Measurements from ENCODE around the gene WDR90. TPM values are rescaled to one million over a fixed set of nuclear protein-coding genes. Genes with fewer than 3 reads are reported as not detected.

The WDR90 gene
- total RNA-seq, 1 donor from 2014 or later: 23.2 TPM

DNA sequence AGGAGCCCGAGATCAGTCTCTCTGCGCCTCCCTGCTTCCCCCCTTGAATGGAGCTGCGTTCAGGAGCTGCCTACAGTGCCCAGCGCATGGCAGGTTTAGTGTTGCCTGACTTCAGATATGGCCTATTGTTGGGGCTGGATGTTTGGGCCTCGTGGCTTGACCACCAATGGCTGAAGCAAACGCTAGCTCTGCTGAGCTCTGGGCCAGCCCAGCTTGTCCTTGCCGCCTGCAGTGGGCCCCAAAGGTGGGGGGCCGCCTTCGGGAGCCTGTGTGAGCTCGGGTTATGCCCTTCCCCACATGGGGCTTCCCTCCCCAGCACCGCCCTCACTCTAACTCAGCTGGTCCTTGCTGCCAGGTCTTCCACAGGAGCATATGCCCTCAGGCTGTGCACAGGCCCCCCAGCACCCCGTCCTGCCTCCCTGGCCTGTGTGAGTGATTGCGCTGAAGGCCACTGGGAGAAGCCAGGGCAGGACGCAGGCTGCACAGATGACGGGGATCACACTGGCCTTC, 11.1 kb upstream of the WDR90 start:
- TF ChIP-seq, protein P1, sequence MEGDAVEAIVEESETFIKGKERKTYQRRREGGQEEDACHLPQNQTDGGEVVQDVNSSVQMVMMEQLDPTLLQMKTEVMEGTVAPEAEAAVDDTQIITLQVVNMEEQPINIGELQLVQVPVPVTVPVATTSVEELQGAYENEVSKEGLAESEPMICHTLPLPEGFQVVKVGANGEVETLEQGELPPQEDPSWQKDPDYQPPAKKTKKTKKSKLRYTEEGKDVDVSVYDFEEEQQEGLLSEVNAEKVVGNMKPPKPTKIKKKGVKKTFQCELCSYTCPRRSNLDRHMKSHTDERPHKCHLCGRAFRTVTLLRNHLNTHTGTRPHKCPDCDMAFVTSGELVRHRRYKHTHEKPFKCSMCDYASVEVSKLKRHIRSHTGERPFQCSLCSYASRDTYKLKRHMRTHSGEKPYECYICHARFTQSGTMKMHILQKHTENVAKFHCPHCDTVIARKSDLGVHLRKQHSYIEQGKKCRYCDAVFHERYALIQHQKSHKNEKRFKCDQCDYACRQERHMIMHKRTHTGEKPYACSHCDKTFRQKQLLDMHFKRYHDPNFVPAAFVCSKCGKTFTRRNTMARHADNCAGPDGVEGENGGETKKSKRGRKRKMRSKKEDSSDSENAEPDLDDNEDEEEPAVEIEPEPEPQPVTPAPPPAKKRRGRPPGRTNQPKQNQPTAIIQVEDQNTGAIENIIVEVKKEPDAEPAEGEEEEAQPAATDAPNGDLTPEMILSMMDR (IDR thresholded peaks at IDR 0.05): no peak
- no peaks in the 10 kb centered on the region for H3K9me3 ChIP-seq
- DNase-seq (no peak), ATAC-seq (no peak)
- no peak overlapping the region for H3K27ac ChIP-seq
- H3K27me3 ChIP-seq: no peaks in the 10 kb centered on the region
- intact Hi-C loops (cut with DNase I): no loop called here
- peaks cover 14% of the 10 kb centered on the region for H3K4me1 ChIP-seq
- no peak overlapping the region for H3K4me3 ChIP-seq
- no peaks in the 10 kb centered on the region for H3K36me3 ChIP-seq

DNA sequence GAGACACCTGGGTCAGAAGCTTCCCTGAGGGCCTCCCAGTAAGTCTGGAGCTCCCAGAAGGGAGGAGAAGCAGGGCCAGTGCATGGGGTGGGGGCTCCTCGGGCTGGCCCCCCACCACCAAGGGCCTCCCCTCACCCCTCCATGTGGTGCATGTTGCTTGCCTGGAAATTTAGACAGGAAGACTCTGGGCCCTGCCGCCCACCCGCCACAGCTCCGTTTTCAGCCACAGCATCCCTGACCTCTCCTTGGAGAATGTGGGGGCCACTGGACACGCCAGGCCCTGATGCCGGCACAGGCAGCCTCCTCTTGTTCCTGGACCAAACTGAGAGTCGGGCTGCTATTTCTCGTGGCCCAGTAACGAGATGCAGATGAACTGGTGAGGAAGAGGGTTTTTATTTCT, 10.3 kb upstream of the WDR90 start:
- no peaks in the 10 kb centered on the region for H3K27me3 ChIP-seq
- TF ChIP-seq, protein P1 (IDR thresholded peaks at IDR 0.05): no peak
- intact Hi-C loops (cut with DNase I): no loop called here
- H3K4me1 ChIP-seq: peaks cover 17% of the 10 kb centered on the region
- DNase-seq: no peak
- no peak overlapping the region for H3K27ac ChIP-seq
- ATAC-seq: no peak
- no peaks in the 10 kb centered on the region for H3K9me3 ChIP-seq
- no peaks in the 10 kb centered on the region for H3K36me3 ChIP-seq
- no peak overlapping the region for H3K4me3 ChIP-seq

DNA sequence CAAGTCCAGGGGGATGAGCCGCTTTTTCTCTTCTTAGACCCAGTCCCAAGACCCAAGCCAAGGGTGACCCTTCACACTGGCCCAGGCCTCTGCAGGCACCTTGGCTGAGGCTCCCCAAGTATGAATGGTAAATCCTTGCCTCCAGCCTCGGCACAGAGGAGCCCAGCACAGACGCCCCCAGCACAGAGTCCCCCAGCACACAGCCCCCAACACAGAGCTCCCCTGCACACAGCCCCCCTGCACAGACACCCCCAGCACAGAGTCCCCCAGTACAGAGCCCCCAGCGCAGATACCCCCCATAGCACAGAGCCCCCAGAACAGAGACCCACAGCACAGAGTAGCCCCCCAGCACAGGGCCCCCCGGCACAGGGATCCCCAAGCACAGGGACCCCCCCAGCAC, 8.6 kb upstream of the WDR90 start:
- no peak for ATAC-seq
- H3K27ac ChIP-seq: no peak overlapping the region
- H3K36me3 ChIP-seq: no peaks in the 10 kb centered on the region
- H3K4me1 ChIP-seq: peaks cover 17% of the 10 kb centered on the region
- intact Hi-C loops (cut with DNase I): no loop called here
- no peak for DNase-seq
- H3K4me3 ChIP-seq: no peak overlapping the region
- TF ChIP-seq, protein P1 (IDR thresholded peaks at IDR 0.05): no peak
- H3K9me3 ChIP-seq: no peaks in the 10 kb centered on the region
- no peaks in the 10 kb centered on the region for H3K27me3 ChIP-seq

DNA sequence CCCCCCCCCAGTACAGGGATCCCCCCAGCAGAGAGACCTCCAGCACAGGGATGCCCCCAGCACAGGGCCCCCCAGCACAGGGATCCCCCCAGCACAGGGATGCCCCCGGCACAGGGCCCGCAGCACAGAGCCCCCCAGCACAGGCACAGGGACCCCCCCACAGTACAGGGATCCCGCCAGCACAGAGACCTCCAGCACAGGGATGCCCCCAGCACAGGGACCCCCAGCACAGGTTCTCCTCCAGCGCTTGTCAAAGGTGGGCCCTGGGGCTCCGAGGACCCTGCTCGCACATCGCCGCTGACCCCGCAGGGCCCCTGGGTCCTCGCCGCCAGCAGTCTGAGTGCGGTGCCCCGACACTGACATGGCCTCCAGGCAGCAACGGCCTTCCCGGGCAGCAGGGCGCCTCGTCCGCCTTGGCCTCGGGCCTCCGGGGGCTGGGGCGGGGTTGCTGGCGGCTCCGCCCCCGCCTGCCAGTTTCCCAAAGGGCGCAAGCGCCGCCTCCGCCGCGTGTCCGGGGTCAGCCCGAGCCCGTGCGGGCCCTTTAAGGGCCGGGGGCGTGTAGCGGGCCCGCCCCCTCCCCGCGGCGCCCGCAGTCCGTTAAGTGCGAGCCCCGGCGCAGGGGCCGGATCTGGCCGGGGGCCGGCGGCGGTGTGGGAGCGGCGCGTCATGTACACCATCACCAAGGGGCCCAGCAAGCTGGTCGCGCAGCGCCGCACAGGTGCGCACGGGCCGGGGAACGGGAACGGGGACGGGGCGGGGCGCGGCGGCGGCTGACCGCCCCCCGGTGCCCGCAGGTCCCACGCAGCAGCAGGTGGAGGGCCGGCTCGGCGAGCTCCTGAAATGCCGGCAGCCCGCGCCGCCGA, 7.6 kb upstream of the WDR90 start, which contains the start of gene MCRIP2:
Gene MCRIP2 (plus strand): TSS at position 503 of the 863 bp plus-strand sequence. CDS start 164 bp downstream, at position 667.
- intact Hi-C loops (cut with DNase I): no loop called here
- TF ChIP-seq, protein P1 (IDR thresholded peaks at IDR 0.05): no peak
- Histone ChIP-seq H3K27ac (peak within 1 kb of the TSS; percentile 76), H3K4me1 (peaks cover 25% of the 10 kb centered on the region), H3K27me3 (no peaks in the 10 kb centered on the region), H3K4me3 (peak within 1 kb of the TSS; percentile 71), H3K9me3 (no peaks in the 10 kb centered on the region), H3K36me3 (no peaks in the 10 kb centered on the region)
- DNase-seq: peak; percentile 96
- peak; percentile 75 for ATAC-seq

DNA sequence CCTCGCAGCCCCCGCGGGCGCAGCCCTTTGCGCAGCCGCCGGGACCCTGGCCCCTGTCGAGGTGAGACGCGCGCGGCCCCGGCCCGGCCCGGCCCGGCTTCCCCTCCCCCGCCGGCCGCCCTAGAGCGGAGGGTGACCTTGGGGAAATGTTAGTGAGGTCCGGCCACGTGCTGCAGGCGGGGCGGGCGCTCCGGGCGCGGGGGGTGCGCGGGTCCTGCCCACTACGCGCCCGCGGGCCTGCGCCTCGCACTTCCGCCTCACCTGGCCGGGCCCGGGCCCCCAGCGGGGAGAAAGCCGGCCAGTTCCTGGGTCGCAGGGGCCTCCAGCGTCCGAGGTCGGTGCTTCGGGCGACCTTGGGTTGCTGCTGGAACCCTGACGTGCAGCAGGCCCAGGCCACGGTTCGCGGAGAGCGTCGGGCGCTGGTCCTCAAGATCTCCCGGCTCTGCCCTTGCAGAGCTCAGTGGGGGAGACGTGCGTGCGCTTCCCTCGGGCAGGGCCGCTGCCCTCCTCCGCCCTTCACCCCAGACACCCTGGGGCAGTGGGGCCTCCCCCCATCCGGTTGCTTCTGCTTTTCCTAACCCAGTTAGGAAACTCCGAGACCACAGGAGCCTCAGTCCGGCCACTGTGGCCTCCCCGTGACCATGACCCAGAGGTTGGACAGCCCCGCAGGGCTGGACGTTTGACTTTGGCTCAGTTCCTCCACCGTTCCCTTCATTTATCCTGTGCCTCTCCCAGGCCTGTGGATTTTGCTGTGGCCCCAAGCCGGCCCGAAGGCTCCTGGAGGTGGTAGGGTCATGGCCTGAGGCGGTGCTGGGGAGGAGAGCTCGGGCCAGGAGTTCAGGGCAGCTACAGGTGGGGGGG, 6.7 kb upstream of the WDR90 start:
- H3K27me3 ChIP-seq: no peaks in the 10 kb centered on the region
- DNase-seq (peak; percentile 92), ATAC-seq (peak; percentile 73)
- H3K4me3 ChIP-seq: peak overlapping the region; percentile 71
- no peaks in the 10 kb centered on the region for H3K9me3 ChIP-seq
- peak overlapping the region; percentile 76 for H3K27ac ChIP-seq
- peaks cover 26% of the 10 kb centered on the region for H3K4me1 ChIP-seq
- TF ChIP-seq, protein P1 (IDR thresholded peaks at IDR 0.05): no peak
- H3K36me3 ChIP-seq: no peaks in the 10 kb centered on the region
- intact Hi-C loops (cut with DNase I): no loop called here
